GM21360 (cell line): ENCODE measurements around the gene DPH3.

ENCODE experiments used
- ATAC-seq: cut with Tn5 transposase; IDR thresholded peaks from one replicate; pipeline ENCODE4 v1.9.1; 2021; ENCODE audit warnings: mild to moderate bottlenecking, moderate library complexity; ENCODE audit not compliant: unreplicated experiment

The DPH3 gene

DNA sequence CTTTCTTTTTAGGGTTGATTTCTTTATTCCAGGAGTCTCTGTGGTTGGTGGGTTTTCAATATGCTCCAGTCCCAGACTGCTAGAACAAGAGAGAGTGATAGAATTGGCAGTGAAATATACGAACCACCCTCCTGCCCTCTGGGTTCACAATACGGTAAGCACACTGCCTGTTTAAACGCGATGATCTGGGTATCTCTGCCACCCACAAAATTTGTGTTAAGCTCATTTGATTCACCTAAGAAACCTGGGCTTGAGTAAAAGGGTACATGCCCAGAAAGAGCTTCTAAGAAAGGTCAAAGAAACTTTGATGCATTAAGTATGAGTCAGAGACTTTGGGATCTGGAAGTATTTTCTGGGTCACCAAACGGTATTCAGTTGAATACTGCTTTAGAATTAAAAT lies 30.1 kb upstream of the DPH3 start:
- no peak for ATAC-seq

DNA sequence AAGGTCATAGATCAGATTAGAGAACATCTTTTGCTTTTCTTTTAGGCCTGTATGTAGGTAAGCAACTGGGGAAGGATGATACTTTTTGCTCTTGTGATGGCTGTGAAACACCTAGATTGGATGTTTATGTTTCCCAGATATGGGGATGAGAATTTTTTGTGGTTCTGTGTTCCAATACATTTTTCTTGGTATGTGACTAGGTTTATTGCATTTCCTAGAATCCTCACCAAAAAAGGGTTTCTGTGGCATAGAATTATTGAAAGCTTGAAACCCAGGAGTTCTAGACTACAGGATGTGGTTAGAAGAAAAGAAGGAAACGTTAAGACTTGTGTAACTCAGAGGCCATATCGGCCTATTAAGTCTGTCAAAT lies 26.1 kb upstream of the DPH3 start:
- no peak for ATAC-seq

DNA sequence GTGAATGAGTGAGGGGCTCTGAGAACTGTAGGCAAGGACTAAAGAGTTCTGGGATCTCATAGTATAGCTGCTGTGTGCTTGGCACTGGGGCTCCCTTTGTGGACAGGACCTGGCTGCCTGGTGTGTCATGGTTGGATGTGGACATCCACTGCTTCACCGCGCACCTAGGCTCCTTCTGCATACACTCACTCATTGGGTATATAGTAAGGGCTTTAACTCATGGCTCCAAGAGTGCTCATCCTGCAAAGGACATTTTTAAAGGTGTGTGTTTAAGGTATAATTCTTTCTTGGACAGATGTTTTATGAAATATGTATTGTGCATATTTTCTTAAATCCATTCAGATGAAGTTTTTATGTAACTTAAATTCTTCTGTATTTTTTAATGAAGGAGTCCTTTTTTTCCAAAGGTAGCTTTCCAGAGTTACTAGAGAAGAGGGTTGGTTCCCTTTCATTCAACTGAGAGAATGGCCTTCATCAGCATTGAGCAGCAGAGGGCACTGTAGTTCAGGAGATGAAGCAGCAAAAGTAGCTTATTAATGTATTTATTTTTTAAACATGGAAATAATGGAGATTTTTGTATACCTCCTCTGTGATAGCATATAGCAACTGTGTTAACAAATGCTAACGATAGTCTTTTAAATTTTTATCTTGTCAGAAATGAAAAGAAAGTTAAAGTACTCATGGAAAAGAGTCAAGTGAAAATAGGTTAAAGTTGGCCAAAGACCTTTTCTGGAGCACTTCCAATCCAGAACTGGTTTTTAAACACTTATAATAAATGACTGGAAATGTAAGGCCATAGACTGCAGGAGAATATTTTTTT lies 25.5 kb upstream of the DPH3 start:
- ATAC-seq: peak; percentile 35

DNA sequence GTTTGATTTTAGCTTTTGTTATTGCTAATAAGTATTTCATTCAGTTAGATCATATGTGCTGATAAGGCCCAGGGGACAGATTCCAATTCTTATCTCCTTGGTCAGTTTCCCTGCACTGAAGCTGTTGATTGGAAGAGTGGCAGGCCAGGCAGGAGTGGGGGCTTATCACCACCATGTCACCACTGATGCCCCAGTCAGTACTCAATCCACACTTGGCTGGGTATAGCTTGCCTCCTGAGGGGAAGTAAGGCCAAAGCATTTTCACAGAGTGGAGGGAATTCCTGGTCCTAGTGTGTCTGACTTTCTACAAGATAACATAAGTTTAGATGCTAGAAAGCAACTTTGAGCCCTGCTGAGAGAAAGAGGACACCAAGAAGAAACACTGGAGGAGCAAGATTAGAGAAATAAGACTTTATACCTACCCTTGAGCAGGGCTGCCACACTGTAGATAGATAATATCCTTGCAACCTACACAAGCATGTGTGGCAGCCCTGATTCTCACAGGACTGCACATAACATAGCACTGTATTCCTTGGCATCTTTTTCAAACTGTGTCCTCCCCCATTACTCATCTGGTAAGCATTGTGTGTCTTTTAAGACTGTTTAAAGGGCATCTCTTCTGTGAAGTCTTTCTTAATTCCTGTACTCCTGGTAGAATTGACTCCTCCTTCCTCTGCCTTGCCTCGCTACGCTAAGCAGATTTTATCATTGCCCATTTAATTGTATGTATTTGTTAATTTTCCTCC lies 24.6 kb upstream of the DPH3 start:
- no peak for ATAC-seq

DNA sequence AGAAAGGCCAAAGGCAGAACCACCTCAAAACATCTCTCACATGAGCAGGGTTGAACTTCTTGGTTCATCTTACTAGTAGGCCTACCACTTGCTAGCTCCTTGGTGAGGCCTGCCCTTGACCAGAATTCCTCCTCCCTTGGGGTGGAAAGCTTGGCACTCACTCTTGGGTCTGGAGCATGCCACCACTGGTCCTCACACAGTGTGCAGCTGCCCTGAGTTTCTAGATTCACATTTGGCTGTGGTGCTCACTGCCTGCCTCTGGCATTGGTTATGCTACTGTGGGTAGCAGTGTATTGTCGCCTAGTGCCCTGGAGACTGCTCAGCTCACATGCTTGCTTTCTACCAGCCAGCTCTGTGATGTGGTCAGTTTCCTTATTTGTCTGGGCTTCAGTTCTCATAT lies 23.9 kb upstream of the DPH3 start:
- no peak for ATAC-seq

DNA sequence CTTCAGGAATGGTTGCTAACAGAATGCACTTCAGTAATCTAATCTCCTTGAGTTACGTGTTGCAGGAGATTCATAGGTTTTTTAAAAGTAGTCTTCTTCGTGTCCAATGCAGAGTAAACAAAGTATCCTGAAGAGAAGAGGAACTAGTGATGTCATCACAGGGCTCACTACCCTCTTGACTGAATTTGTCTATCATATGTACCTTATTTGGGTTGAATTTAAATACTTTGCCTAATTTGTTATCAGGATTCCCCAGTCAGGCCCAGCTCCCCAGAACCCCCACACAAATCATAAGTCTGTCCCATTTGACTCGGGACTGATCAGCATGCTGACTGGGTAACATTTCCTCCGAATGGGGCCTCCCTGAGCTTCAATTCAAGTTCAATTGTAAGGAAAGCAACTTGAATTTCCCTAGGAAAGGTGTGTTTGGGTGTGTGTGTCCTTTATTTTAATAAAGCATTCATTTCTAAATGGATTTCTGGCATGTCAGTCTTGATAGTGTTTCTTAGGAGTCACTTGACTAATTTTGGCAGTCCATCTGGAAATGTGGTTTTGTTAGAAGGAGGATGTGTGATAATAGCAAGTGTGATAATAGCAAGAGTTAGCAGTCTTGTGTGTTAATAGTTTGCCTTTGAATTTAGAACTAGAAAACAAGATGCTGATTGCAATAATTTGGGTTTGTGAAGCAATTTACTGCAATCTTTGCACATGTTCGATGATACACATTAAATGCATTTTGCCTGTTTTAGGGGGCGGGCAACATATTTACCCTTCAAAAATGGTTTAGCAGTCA lies 22.2 kb upstream of the DPH3 start:
- no peak for ATAC-seq

- peak; percentile 62 for ATAC-seq
Observed at GRCh38 chr3:16286161-16286560, 21.4 kb upstream of the DPH3 start.

DNA sequence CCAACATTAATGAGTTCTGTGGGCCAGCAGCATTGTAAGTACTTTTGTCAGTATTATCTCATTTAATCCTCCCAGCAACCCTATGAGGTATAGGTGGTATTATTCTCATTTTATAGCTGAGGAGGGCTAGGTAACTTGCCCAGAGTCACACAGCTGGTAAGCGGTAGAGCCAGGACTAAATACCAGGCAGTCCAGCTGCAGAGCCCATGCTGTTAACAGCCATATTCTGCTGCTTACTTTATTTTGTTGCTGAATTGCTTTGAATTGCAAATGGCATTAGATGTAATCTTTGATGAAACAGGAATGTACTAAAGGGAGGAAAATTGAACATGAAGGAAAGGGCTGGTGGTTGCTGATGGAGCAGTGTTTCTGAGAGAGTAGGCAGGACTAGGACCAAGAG lies 19.9 kb upstream of the DPH3 start:
- no peak for ATAC-seq

DNA sequence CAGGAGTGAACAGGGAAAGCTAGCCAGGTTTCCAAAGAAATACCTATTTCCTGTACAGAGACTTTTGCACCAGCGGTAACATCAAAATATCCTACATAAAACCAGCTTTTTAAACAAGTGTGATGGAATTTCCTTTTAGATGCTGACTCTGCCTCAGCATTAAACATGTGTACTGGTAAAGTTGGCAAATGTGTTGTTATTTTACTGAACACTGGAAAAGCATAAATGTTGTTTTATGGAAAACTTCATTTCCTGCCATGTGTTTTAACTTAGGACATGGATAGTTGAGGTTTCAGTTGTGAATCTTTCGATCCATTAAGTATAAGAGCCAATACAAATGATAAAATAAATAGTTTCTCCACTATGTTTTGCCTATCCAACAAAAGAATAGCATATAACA lies 15.9 kb upstream of the DPH3 start:
- no peak for ATAC-seq

- ATAC-seq: no peak
Observed at GRCh38 chr3:16279010-16279801, 14.5 kb upstream of the DPH3 start.

GRCh38 chr3:16277471-16277870 lies 12.7 kb upstream of the DPH3 start:
- no peak for ATAC-seq

DNA sequence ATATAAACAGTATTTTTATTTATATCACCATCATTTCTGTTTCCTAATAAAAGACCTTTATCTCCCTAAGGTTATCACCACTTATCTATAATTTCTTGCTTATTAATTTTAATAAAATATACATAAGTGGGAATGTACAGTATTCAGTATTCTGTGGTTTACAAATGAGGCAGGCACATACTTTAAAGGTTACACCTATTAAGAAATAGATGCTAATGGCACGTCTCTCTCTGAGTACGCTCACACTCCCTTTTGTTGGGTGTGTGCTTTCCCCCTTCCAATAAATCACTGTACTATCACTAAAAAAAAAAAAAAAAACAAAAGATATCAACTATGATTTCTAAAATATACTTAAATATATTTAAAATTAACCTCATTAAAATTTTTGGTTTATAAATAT lies 9.1 kb upstream of the DPH3 start:
- no peak for ATAC-seq

GRCh38 chr3:16272588-16272987 lies 7.8 kb upstream of the DPH3 start:
- ATAC-seq: no peak

DNA sequence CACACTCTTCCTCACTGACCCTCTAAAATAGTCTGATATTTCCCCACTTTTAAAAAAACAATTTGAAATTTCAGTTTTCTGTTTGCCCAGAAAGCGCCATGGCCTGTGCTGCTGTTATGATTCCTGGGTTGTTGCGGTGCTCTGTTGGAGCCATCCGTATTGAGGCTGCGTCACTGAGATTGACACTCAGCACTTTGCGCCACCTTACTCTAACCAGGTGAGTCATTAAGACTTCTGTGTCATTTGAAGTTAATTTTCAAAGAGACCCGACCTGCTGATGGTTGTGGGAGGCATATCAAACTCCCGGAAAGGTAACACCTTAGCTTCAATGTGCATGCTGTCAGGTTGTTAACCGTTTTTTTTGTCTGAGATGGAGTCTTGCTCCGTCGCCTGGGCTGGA lies 6.1 kb upstream of the DPH3 start:
- no peak for ATAC-seq

- no peak for ATAC-seq
Observed at GRCh38 chr3:16266714-16267113, 2.0 kb upstream of the DPH3 start.

- ATAC-seq: no peak
Observed at GRCh38 chr3:16265455-16265786, 678 bp upstream of the DPH3 start.

DNA sequence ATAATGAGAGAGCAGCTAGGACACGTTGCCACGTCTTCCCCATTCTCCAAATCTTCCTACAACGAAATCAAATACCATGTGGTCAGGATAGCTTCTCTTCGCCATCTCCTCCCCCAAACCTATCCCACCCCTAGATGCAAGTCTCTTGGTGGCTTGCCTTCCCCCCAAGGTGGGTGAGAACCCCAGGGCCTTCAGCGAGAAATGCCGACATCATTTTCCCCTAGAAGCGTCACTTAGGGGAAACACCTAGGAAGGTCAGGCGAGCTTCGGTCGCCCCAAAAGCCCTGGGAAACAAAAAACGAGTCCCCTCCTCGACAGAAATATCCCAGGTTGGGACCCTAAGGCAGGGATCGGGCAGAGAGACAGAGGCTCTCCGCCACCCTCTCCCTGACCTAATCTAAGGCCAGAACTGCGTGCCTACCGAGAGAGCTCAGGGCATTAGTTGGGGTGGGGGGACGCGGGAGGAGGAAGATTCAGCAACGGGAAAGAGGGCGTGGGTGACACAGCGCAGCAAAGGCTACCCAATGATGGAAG lies 502 bp downstream of the DPH3 start:
- peak; percentile 4 for ATAC-seq

GRCh38 chr3:16262174-16262573 lies 2.6 kb downstream of the DPH3 start:
- no peak for ATAC-seq

DNA sequence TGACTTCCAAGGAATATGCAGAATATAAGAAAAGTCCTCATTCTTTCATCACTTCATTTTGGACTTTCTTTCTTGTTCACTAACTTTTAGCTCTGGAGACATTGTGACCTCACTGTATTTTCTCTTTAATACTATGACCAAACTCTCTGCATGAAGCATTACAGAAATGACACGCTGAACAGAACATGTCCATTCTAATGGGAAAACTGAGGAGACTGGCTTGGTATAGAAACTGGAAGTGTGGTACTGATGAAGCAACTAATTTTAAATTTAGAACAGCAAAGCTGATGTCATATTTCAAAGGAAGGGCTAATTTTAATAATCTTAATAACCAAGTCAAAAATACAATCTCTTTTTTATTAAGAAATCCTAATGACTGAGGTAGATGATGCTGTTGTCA lies 4.7 kb downstream of the DPH3 start:
- ATAC-seq: no peak

GRCh38 chr3:16258866-16259265 lies 5.9 kb downstream of the DPH3 start:
- no peak for ATAC-seq

GRCh38 chr3:16258177-16258576 lies 6.6 kb downstream of the DPH3 start:
- no peak for ATAC-seq
